Measurements from ENCODE around the gene DIPK1B. TPM values are rescaled to one million over a fixed set of nuclear protein-coding genes. Genes with fewer than 3 reads are reported as not detected.

The DIPK1B gene
- polyA plus RNA-seq, 3 donors: 0.10 TPM; not detected in 2

DNA sequence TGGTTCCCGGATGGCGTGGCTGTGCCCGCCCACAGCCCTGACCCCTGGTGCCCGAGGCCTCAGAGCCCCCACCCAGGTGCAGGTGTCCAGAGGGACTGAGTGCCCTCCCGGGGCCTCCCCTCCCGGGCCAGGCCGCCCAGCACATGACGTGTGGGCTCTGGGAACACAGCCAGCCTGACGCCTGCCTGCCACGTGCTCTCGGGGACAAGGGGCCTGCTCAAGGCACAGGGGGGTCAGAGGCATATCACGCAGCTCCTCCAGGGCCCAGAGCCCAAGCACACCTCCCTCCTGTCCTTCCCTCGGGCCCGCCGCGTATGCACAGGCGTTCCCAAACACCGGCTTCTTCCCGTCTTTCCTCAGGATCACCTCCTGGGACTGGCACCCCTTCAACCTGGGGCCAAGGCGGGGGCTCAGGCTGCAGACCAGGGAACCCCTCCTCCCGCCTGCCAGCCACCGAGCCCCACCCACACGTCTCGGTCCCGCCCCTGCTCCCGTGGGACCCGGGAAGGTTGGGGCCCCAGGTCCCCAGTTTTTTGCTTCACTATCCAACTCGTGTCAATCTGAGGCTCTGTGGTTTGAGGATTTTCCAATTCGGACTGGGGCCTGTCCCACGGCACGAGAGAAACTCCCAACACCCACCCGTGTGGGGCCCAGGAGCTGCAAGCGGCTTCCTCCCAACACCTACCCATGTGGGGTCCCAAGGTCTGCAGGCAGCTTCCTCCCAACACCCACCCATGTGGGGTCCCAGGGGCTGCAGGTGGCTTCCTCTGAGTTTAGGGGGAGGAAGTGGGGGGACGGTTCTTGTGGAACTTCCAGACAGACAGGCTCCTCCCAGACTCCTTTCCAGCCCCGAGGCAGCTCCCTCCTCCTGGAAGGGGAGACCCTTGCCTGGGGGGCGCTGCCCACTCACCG lies 28.9 kb downstream of the DIPK1B start:
- H3K4me1 Mint-ChIP-seq: no peaks in the 10 kb centered on the region
- peaks cover 0 to 3% (median 0%) of the 10 kb centered on the region in 7 donors for H3K9me3 Mint-ChIP-seq
- no peaks in the 10 kb centered on the region for H3K36me3 ChIP-seq (replicated peaks in 1 of 2; ENCODE audit: control insufficient read depth in 1 of 2, insufficient read depth in 2 of 2, low read length in 2 of 2)
- no peak overlapping the region for H2AFZ ChIP-seq (ENCODE audit: insufficient read depth, low read depth, low read length, poor library complexity, severe bottlenecking)
- H3K4me1 ChIP-seq (ENCODE audit: control insufficient read depth in 1 of 2, insufficient read depth in 2 of 2, low read length in 2 of 2): no peaks in the 10 kb centered on the region
- TF ChIP-seq, protein P1, sequence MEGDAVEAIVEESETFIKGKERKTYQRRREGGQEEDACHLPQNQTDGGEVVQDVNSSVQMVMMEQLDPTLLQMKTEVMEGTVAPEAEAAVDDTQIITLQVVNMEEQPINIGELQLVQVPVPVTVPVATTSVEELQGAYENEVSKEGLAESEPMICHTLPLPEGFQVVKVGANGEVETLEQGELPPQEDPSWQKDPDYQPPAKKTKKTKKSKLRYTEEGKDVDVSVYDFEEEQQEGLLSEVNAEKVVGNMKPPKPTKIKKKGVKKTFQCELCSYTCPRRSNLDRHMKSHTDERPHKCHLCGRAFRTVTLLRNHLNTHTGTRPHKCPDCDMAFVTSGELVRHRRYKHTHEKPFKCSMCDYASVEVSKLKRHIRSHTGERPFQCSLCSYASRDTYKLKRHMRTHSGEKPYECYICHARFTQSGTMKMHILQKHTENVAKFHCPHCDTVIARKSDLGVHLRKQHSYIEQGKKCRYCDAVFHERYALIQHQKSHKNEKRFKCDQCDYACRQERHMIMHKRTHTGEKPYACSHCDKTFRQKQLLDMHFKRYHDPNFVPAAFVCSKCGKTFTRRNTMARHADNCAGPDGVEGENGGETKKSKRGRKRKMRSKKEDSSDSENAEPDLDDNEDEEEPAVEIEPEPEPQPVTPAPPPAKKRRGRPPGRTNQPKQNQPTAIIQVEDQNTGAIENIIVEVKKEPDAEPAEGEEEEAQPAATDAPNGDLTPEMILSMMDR (IDR thresholded peaks at IDR 0.05): no peak
- H3K4me3 ChIP-seq (replicated peaks in 1 of 3; ENCODE audit: low read depth in 2 of 3, low read length in 3 of 3): no peak overlapping the region
- no peak overlapping the region for H3K9ac ChIP-seq (ENCODE audit: insufficient read depth, low read length, poor library complexity, severe bottlenecking)
- peak overlapping the region; percentile 49 to 60 for H3K4me3 Mint-ChIP-seq
- peaks cover 16 to 47% (median 36%) of the 10 kb centered on the region in 3 donors for H3K27me3 Mint-ChIP-seq (ENCODE audit: low read depth in 3 of 3)
- H3K79me2 ChIP-seq (ENCODE audit: insufficient read depth, low read length): no peaks in the 10 kb centered on the region
- no peaks in the 10 kb centered on the region for H3K36me3 Mint-ChIP-seq
- peaks cover 5 to 24% of the 10 kb centered on the region in 2 donors for H3K27me3 ChIP-seq (ENCODE audit: control insufficient read depth in 2 of 2, insufficient read depth in 2 of 2, low read length in 2 of 2)
- H3K9me3 ChIP-seq (replicated peaks in 1 of 2; ENCODE audit: control insufficient read depth in 1 of 2, insufficient read depth in 1 of 2, low read length in 2 of 2): no peaks in the 10 kb centered on the region
- H3K27ac ChIP-seq (ENCODE audit: low read depth in 1 of 2, low read length in 2 of 2): no peak overlapping the region
- peak overlapping the region in 1 of 7 donors; percentile 46 for H3K27ac Mint-ChIP-seq
- H3K4me2 ChIP-seq (replicated peaks; ENCODE audit: extremely low read depth, low read length, poor library complexity, severe bottlenecking): no peak overlapping the region
- H4K20me1 ChIP-seq (ENCODE audit: insufficient read depth, low read length): no peaks in the 10 kb centered on the region
- 39% methylated on average over 22 of the region's 37 CpGs for WGBS (ENCODE audit: insufficient coverage)
- no peak for DNase-seq
- intact Hi-C loops (cut with micrococcal nuclease): no loop called here

DNA sequence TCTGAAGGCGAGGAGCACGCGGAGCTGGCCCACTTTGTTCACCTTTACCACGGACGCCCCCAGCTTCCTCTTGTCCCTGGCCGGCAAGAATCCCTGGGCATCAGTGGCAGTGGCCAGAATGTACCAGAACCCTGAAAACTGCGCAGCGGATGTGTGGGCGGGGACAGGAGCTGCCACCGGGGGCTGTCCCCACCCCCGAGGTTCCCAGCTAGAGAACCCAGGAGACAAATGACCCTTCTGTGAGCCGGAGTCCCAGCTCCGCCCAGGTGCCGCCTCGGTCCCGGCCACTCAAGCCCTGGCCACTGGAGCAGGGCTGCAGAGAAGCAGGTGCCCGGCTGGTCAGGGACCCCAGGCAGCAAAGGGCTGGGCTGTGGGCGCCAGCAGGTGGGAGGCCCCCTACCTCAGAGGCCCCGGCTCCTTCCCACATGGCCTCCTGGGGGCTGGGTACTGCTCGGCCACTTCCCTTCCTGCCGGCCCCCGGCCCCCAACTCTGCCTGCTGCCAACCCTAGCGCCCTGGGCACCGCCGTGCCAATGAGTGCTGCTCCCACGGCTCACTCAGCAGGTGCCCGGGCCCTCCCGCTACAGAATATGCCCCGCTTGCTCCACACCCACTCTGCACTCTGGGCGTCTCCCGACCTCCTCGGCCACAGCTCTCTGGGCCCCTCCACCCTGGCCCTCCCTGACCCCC lies 29.7 kb downstream of the DIPK1B start:
- H3K4me3 ChIP-seq (replicated peaks in 1 of 3; ENCODE audit: low read depth in 2 of 3, low read length in 3 of 3): no peak overlapping the region
- H3K9ac ChIP-seq (ENCODE audit: insufficient read depth, low read length, poor library complexity, severe bottlenecking): no peak overlapping the region
- no peak for DNase-seq
- Mint-ChIP-seq H3K36me3 (no peaks in the 10 kb centered on the region), H3K4me3 (peak overlapping the region in 1 of 2 donors; percentile 30), H3K4me1 (no peaks in the 10 kb centered on the region), H3K27me3 (ENCODE audit: low read depth in 3 of 3) (peaks cover 16 to 47% (median 36%) of the 10 kb centered on the region in 3 donors), H3K9me3 (peaks cover 0 to 2% (median 0%) of the 10 kb centered on the region in 7 donors), H3K27ac (no peak overlapping the region)
- TF ChIP-seq, protein P1 (IDR thresholded peaks at IDR 0.05): no peak
- H3K79me2 ChIP-seq (ENCODE audit: insufficient read depth, low read length): no peaks in the 10 kb centered on the region
- H3K4me2 ChIP-seq (replicated peaks; ENCODE audit: extremely low read depth, low read length, poor library complexity, severe bottlenecking): no peak overlapping the region
- no peak overlapping the region for H3K27ac ChIP-seq (ENCODE audit: low read depth in 1 of 2, low read length in 2 of 2)
- no peaks in the 10 kb centered on the region for H4K20me1 ChIP-seq (ENCODE audit: insufficient read depth, low read length)
- intact Hi-C loops (cut with micrococcal nuclease): no loop called here
- no peaks in the 10 kb centered on the region for H3K4me1 ChIP-seq (ENCODE audit: control insufficient read depth in 1 of 2, insufficient read depth in 2 of 2, low read length in 2 of 2)
- H2AFZ ChIP-seq (ENCODE audit: insufficient read depth, low read depth, low read length, poor library complexity, severe bottlenecking): no peak overlapping the region
- 14% methylated on average over 29 of the region's 32 CpGs for WGBS (ENCODE audit: insufficient coverage)
- peaks cover 5 to 24% of the 10 kb centered on the region in 2 donors for H3K27me3 ChIP-seq (ENCODE audit: control insufficient read depth in 2 of 2, insufficient read depth in 2 of 2, low read length in 2 of 2)
- H3K9me3 ChIP-seq (replicated peaks in 1 of 2; ENCODE audit: control insufficient read depth in 1 of 2, insufficient read depth in 1 of 2, low read length in 2 of 2): no peaks in the 10 kb centered on the region
- no peaks in the 10 kb centered on the region for H3K36me3 ChIP-seq (replicated peaks in 1 of 2; ENCODE audit: control insufficient read depth in 1 of 2, insufficient read depth in 2 of 2, low read length in 2 of 2)

Measured in CD14-positive monocyte (primary cell).